Right lobe of liver (tissue), 6 donors: ENCODE data around the gene B4GALNT3. TPM values are rescaled to one million over a fixed set of nuclear protein-coding genes. Genes with fewer than 3 reads are reported as not detected.
A peak's percentile ranks its signal among the peaks of the same experiment; 100 is the strongest.

Experiments
- ATAC-seq, 4 donors: fragments of 200-7000 bp; cut with Tn5 transposase; one replicate each; pipeline ENCODE4 v1.9.1; 2020; ENCODE audit warnings: mild to moderate bottlenecking in 4 of 4, moderate library complexity in 4 of 4
- DNase-seq, 3 donors: peaks; one replicate each; pipeline ENCODE4 v3.0.0-alpha.2; 2020
- H3K27ac ChIP-seq, 3 donors: fragments of 200-600 bp; one replicate each; pipeline ENCODE4 v1.8.0; 2022
- H3K27me3 ChIP-seq, 2 donors: fragments of 200-600 bp; one replicate each; pipeline ENCODE4 v1.8.0; 2022
- H3K36me3 ChIP-seq, 4 donors: fragments of 200-600 bp; sonication (generic) in 1 of 4; one replicate each; pipeline versions ENCODE4 v1.5.1 to v1.8.0; 2017 to 2022; ENCODE audit warnings: control low read depth in 1 of 4
- H3K4me1 ChIP-seq, 4 donors: fragments of 200-600 bp; sonication (generic) in 1 of 4; one replicate each; pipeline versions ENCODE4 v1.5.1 to v1.8.0; 2017 to 2022; ENCODE audit warnings: control low read depth in 1 of 4
- H3K4me3 ChIP-seq, 3 donors: fragments of 200-600 bp; one replicate each; pipeline ENCODE4 v1.8.0; 2022
- H3K9me3 ChIP-seq, 4 donors: fragments of 200-600 bp; sonication (generic) in 1 of 4; one replicate each; pipeline versions ENCODE4 v1.5.1 to v1.8.0; 2017 to 2022; ENCODE audit warnings: control low read depth in 1 of 4
- CTCF ChIP-seq, 4 donors: fragments of 200-600 bp in 3 of 4; fragments of 450-650 bp in 1 of 4; IDR thresholded peaks; one replicate each; pipeline versions ENCODE4 v1.5.1 to v1.8.0; 2016 to 2022; ENCODE audit warnings: antibody characterized with exemption in 4 of 4, mild to moderate bottlenecking in 2 of 4
- POLR2A ChIP-seq: fragments of 450-650 bp; IDR thresholded peaks from one replicate; pipeline ENCODE4 v1.6.1; 2017; ENCODE audit warnings: antibody characterized with exemption, mild to moderate bottlenecking
- WGBS: methylation state at CpG from one replicate; pipeline ENCODE4 v1.1.6; 2018; ENCODE audit warnings: low coverage, low lambda C conversion rate; ENCODE audit not compliant: insufficient coverage; ENCODE audit errors: missing lambda C conversion rate; 5-methylcytosine and 5-hydroxymethylcytosine counted together
- intact Hi-C, 2 donors: fragments of 100-400 bp; cut with DNase I; formaldehyde crosslinking; loops; one replicate each; pipeline versions ENCODE4 v1.11.2 to v1.14.1; 2022
- small RNA-seq, 2 experiments: library from RNA; depleted of rRNA; stranded (forward); fragments of <200 nt; gene quantifications; one replicate each; pipeline ENCODE3, GENCODE V24; 2016
- total RNA-seq, 6 experiments: library from RNA; depleted of rRNA in 2 of 6; stranded (reverse); fragments of >200 nt in 2 of 6; fragmentation: NEBNext Ultra II Directional in 3 of 6; extraction: Animal tissue kit (Norgen Biotek cat#: 25700) in 3 of 6; gene quantifications; one replicate each; pipeline versions ENCODE4 v1.1.0 to v1.2.4, GENCODE V29; 2016 to 2023
- donor health status: DM: no; HTN: yes; CAD: no.
- donor health status: DM: no; HTN: no; CAD: no.
- donor health status: DM: no; HTN: no; CAD: no.
- donor health status: DM: no; HTN: yes; CAD: no.
- donor health status: DM: no; HTN: yes; CAD: no.

The B4GALNT3 gene
- total RNA-seq, 6 experiments from 2014 or later = 0.12 to 2.0 (median 0.38) TPM

GRCh38 chr12:612293-612692, 152.6 kb downstream of the B4GALNT3 start:
- Histone ChIP-seq H3K4me3 (no peak overlapping the region), H3K27me3 (no peaks in the 10 kb centered on the region), H3K36me3 (no peaks in the 10 kb centered on the region), H3K4me1 (peaks cover 0 to 52% (median 21%) of the 10 kb centered on the region in 4 donors), H3K27ac (no peak overlapping the region), H3K9me3 (no peaks in the 10 kb centered on the region)
- 80% methylated on average over 6 of the region's 7 CpGs for WGBS
- DNase-seq (no peak), ATAC-seq (no peak)
- no peak for TF ChIP-seq POLR2A
- no peak for TF ChIP-seq CTCF (IDR thresholded peaks at IDR 0.05)
- intact Hi-C loops = no loop called here

GRCh38 chr12:612886-613285, 153.1 kb downstream of the B4GALNT3 start:
- WGBS = 56% methylated on average over 4 of the region's 4 CpGs
- Histone ChIP-seq H3K27me3 (no peaks in the 10 kb centered on the region), H3K4me3 (no peak overlapping the region), H3K9me3 (no peaks in the 10 kb centered on the region), H3K27ac (no peak overlapping the region), H3K36me3 (no peaks in the 10 kb centered on the region), H3K4me1 (peaks cover 0 to 51% (median 23%) of the 10 kb centered on the region in 4 donors)
- TF ChIP-seq CTCF (IDR thresholded peaks at IDR 0.05) = no peak
- TF ChIP-seq POLR2A = no peak
- intact Hi-C loops = no loop called here
- ATAC-seq (peak in 1 of 4 donors; percentile 8), DNase-seq (peak in 2 of 3 donors; percentile 61 to 79)

Small RNAs within 50 kb of the gene (small RNA-seq; reads per million reads assigned to genes)
- 0 reads per million in 2 experiments for gene RNU7-103P

Other genes starting within 250 kb of the B4GALNT3 start
- gene SLC6A12, start 245.8 kb upstream of the B4GALNT3 start, total RNA-seq = 100 to 1,000 TPM in 1 of 6 experiments, 10 to 100 TPM in 4, 1 to 10 TPM in 1; 8.2 to 114 (median 26.5) TPM
- gene SLC6A13, start 197.1 kb upstream of the B4GALNT3 start, total RNA-seq = 10 to 100 TPM in 3 of 6 experiments, 1 to 10 TPM in 3; 2.0 to 70.6 (median 14.4) TPM
- gene KDM5A, start 70.6 kb upstream of the B4GALNT3 start, total RNA-seq = 10 to 100 TPM; 10.8 to 31.0 (median 27.9) TPM
- gene CCDC77, start 58.3 kb upstream of the B4GALNT3 start, total RNA-seq = 1 to 10 TPM; 1.9 to 3.8 (median 2.1) TPM
- gene NINJ2, start 203.5 kb downstream of the B4GALNT3 start, total RNA-seq = 10 to 100 TPM in 3 of 6 experiments, 1 to 10 TPM in 3; 6.4 to 17.7 (median 12.5) TPM